Hematopoietic multipotent progenitor cell (in vitro differentiated cells): Measurements from ENCODE around the gene YJEFN3. TPM values are rescaled to one million over a fixed set of nuclear protein-coding genes. Genes with fewer than 3 reads are reported as not detected.
A peak's percentile ranks its signal among the peaks of the same experiment; 100 is the strongest.

Source experiments
- DNase-seq, 3 donors: peaks; one replicate each; pipeline ENCODE4 v3.0.0-alpha.2; 2011 to 2015; ENCODE audit warnings: low read depth in 2 of 3, low spot score in 2 of 3
- total RNA-seq: library from RNA; depleted of rRNA; stranded (reverse); fragments of >200 nt; gene quantifications from one replicate; pipeline ENCODE4 v1.2.3, GENCODE V29; 2012

Gene YJEFN3, protein sequence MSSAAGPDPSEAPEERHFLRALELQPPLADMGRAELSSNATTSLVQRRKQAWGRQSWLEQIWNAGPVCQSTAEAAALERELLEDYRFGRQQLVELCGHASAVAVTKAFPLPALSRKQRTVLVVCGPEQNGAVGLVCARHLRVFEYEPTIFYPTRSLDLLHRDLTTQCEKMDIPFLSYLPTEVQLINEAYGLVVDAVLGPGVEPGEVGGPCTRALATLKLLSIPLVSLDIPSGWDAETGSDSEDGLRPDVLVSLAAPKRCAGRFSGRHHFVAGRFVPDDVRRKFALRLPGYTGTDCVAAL
- 0.54 TPM for total RNA-seq

- DNase-seq = no peak
These were observed at the start of gene YJEFN3 for GRCh38 chr19:19528721-19529490. Gene YJEFN3 (plus strand): TSS chr19:19528911. CDS start chr19:19528933, 22 bp downstream.

DNA sequence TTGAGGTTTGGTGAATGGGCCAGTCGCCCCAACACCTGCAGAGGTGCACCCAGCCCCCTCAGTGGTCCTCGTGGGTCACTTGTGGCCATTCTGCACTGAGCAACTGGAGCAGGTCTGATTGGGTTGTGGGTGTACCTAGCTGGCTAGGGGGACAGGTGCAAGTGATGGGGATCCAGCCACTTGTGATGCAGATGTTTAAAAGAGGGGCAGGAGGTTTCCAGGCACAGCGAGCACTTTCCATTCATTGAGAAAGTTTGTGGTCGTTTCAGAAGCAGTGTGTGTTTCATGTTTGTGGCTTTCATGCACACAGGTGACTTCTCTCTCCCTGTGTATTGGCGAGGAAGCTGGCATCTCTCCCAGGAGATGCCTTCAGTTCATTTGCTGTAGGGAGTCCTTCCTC, 48.0 kb upstream of the YJEFN3 start:
- no peak for DNase-seq

DNA sequence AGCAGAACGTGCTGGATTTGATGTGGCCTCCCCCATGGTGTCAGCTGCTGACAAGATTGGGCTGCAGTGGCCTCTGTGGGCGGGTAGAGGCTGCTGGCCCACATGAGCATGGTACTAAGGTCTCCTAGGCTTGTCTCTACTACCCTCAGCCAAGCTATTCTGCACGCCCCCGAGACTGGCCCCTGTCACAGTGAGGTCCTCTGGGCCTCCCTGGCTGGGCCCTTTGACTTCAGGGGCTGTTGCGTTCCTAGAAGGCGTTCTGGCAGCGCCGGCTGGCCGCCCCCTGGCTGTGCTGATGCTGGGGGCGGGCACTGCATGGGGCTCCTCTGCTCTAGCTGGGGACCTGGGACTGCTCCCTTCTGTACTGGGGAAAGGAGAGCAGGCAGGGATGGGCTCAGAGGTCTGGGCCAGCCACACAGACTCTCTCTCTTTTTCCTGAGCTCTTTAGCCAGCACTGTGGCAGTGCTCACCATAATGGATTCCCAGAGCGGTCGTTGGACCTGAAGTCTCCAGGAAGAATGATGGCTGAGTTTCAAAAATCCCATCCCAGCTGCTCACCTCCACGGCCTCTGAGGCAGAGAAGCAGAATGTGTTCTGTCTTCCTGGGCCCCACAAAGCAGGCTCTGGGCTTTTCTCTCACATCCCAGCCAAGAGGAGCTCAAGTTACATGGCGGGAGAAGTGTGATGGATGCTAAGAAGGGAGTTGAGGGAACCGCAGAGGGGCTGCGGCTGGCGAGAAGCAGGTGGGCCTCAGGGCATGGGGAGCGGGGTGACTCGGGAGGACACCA, 45.7 kb upstream of the YJEFN3 start:
- no peak for DNase-seq

GRCh38 chr19:19485161-19485997, 43.3 kb upstream of the YJEFN3 start:
- no peak for DNase-seq

DNA sequence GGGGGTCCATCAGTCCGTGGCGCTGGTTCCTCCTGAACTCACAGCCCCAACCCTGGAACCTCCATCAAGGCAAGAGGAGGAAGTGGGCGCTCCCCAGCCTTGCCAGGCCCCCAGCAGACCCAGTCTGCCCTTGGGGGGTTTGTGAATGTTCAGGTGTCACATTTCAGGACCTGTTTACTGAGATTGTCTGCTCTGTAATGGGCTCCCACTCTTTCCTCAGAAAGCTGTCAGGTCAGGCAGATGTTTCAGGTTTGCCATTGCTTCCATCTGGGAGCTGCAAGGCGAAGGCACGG, 42.8 kb upstream of the YJEFN3 start:
- DNase-seq = no peak

DNA sequence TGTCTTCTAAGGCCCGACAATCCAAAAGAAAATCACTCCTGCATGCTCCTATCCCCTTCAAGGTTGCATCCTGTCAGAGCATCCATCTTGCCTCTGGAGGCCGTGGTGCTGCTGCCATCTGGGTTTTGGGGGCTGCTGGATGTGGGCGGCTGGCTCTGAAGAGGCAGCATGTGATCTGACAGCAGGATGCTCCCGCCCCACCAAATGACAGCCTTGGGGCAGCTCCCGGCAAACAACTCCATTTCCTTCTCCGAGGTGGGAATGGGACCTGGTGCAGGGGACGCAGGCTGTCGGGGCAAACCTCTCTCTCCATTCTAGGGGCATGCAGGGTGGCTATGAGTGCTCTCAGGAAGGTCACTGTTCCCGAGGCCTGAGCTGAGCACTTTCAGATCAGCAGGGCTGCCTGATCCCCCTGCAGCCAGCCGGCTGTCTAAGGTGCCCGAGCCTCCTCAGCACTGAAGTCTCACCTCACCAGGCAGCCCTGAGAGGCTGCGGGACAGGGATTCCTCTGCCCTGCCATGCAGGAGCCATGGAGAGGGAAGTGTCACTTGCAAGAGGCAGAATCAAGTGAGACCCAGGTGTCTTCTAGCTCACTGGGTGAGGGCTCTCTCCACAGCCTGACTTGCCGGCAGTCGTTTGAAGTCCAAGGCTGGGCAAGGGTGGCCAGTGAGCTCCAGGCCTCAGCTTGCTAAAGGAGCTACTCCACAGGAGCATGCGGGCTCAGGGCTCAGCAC, 42.2 kb upstream of the YJEFN3 start:
- no peak for DNase-seq

DNA sequence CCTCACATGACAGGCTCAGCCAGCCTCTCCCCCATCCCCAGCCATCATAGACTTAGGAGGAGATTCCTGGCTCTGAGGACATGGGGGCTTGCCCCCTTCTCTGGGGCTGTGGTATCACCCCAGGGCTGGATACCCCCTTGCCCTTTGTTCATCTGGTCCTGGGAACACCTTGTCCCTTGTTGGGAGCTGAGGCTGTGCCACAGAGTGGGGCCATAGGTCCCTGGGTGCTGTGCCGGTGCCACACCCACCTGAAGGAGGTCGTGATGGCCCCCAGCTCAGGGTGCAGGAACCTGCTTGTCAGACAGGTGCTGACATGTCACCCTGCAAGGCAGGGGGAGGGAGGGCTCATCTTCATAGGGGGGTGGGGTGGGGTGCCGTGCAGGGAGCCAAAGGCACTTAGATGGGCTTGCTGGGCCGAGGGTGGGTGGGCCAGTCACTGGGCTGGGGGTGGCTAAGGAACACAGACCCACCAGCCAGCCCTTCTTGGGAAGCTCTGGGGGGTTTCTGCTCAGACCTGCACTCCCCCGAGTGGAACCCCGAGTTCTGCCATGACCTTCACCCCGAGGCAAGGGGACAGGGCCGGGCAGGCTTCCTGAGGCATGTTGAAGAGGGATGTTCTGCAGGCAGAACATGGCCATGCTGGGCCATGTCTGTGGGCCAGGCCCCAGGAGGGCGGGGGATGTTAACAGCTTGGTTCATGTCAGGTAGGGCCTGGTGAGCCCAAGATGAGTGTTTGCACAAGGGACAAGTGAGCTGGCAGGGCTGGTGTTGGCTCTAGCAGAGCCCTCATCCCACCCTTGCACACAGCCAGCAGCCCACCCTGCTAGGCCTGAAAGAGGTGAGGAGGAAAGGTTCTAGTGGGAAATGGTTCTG, 41.4 kb upstream of the YJEFN3 start:
- DNase-seq = no peak

GRCh38 chr19:19487950-19488874, 40.5 kb upstream of the YJEFN3 start:
- DNase-seq = no peak

DNA sequence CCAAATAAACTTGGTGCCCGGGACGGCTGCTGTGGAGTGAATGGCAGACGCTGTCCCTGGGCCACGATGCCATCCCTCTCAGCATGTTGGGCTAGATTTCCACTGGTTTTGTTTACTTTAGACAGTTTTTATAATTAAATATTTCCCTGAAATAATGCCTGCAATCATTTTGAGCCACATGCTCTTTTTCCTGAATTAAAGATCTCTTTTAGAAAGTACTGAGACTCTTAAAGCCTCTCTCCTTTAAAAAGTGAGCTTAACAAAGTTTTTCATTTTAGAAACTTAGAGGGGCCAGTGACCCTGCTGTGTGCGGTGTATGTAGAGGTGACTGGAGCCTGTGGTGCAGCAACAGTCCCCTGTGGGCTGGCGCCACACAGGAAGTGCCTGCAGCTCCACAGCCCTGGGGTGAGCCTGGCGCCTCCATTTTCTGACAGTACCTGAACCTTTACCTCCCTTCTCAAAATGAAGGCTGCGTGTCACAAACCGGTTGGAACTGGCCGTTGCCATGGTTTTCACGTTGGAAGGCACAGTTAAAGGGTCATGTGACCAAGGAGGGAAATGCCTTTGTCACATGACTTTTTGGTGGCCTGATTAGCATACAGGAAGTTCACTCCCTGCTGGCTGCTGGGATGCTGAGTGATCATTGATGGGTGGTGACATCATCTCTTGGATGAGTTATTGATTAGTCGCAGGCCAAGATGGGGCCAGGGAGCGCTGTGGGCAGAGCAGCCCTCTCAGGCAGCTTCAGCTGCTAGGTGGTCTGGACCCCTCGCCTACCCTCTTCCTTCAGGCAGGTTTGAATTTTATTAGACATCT, 39.6 kb upstream of the YJEFN3 start:
- DNase-seq = peak; percentile 78 to 96 (median 92)

DNA sequence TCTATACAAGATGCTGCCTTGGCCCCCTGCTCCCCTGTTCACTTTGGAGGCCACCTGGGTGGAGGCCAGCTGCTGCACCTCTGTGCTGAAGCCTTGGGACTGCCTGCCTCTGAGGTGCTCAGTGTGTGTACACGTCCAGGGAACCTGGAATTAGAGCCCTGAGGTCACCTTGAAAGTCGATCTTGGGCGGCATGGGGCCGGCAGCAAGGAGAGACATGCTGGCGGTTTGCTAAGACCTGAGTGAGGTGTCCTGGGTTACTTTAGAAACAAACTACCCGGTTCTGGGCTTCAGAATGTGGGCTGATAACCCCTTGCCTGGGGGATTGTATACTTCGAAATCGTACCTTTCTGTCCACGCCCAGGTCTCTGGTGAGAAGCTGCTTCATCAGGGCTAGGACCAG, 38.9 kb upstream of the YJEFN3 start:
- peak in 1 of 3 donors; percentile 13 for DNase-seq

DNA sequence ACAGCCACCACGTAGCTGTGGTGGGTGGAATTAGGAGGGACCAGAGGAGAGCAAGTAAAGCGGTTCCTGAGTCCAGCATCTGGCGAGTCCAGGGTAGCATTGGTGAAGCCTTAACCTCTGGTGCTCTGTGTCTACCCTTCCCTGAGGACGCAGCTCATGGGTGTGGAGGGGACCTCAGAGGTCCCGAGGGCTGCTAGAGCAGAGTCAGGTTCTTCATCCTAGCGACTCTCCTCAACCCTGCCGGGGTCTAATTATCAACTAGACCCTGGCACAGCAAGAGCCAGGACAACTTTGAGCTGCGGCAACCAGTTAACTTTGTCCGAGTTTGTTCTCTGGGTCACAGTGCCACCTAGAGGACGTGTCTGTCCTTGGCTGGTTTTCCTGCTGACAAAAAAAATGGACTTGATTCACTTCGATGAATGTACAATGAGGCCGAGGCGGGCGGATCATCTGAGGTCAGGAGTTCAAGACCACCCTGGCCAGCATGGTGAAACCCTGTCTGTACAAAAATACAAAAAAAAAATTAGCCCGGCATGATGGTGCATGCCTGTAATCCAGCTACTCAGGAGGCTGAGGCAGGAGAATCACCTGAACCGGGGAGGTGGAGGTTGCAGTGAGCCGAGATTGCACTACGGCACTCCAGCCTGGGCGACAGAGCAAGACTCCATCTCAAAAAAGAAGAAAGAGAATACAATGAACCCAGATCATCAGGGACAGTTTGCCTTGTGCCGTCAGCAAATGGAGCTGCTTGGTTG, 38.3 kb upstream of the YJEFN3 start:
- peak; percentile 69 to 91 (median 80) for DNase-seq

DNA sequence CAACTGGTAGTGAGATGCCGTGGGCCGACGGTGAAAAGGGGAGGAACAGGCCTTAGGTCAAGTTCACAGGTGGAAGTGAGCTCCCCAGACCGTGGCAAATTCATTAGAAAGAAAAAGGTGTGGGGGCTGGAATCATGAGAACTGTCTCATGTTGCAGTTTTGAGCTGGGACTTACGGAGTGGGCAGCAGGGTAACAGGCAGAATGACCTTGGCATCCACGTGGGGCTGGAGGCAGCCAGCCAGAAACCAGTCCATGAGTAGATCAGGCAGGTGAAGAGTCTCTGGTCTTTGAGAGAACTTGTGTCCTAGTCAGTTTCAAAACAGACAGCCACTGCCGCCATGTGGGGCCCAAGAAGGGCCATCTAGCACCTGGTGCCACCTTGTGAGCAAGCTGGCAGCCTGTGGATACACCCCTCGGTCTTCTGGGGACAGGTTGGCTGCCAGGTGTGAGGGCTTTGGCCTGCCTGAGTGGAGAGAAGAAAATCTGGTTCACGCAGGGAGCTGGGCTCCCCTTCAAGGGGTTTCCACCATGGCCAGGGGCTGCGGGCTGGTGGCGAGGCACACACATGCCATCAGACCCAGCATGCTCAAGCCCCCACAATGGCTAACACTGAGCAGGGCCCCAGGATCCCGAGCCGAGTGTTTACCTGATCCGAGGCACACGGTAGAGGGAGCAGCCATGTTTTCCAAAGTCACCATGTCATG, 37.2 kb upstream of the YJEFN3 start:
- no peak for DNase-seq

DNA sequence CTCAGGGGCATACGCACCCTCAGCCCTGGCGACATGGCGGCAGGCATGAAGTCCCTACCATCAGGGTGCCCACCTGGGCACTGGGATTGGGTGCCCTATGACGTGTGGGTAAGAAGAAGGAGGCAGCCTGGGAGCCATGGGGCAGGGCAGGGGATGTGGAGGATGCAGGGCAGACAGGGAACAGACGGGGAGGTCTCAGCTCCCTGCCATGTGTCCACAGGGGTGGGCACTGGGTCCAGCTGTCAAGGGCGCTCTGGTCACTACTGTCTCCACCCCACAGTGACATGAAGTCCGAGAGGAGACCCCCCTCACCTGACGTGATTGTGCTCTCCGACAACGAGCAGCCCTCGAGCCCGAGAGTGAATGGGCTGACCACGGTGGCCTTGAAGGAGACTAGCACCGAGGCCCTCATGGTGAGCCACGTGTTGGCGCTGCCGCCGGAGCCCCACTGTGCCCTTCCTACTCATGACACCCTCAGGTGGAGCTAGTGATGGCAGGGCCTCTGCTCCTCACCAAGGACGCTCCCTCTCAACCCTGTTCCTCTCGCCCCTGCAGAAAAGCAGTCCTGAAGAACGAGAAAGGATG, 36.6 kb upstream of the YJEFN3 start:
- DNase-seq = no peak

GRCh38 chr19:19493841-19494546, 34.7 kb upstream of the YJEFN3 start:
- no peak for DNase-seq
